Astrocyte (in vitro differentiated cells and primary cell): ENCODE data around the gene AIMP2.

Source experiments
- EZH2 ChIP-seq: IDR thresholded peaks from 2 replicates; pipeline ENCODE4 v1.6.1; 2012; ENCODE audit warnings: mild to moderate bottlenecking, low read length, inconsistent platforms; ENCODE audit not compliant: insufficient read depth
- TF ChIP-seq, protein P1 (sequence below): IDR thresholded peaks from 2 replicates; pipeline ENCODE4 v1.5.1; 2011; ENCODE audit warnings: low read depth, mild to moderate bottlenecking, inconsistent platforms, low read length, moderate library complexity; ENCODE audit not compliant: insufficient read depth

DNA sequence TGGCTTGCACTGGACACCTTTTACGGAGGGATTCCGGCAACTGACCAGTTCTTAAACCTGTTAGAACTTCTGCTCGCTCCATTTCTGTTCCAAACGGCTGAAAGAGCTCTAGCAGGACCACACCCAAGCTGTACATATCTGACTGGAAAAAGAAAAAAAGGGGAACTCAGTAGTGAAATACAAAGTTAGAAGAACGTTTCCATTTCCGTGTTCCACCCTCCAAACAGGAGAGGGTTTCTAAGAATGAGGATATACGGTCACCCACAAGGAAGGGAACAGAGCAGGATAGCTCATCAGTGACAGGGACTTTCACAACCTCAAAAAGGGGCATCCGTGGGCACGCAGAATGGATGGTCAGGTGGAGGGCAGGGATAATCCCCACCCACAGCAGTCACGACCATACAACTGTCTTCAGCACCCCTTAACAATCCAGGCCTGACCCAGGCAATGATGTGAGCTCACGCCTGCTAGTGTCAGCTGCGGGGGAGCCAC, 17.8 kb downstream of the AIMP2 start:
- TF ChIP-seq EZH2 = no peak
- TF ChIP-seq, protein P1, sequence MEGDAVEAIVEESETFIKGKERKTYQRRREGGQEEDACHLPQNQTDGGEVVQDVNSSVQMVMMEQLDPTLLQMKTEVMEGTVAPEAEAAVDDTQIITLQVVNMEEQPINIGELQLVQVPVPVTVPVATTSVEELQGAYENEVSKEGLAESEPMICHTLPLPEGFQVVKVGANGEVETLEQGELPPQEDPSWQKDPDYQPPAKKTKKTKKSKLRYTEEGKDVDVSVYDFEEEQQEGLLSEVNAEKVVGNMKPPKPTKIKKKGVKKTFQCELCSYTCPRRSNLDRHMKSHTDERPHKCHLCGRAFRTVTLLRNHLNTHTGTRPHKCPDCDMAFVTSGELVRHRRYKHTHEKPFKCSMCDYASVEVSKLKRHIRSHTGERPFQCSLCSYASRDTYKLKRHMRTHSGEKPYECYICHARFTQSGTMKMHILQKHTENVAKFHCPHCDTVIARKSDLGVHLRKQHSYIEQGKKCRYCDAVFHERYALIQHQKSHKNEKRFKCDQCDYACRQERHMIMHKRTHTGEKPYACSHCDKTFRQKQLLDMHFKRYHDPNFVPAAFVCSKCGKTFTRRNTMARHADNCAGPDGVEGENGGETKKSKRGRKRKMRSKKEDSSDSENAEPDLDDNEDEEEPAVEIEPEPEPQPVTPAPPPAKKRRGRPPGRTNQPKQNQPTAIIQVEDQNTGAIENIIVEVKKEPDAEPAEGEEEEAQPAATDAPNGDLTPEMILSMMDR = no peak
